DMS114 treated with DMSO at 0.1 percent for 48 hours (cell line): ENCODE measurements around the gene PXK.

Experiments used
- DNase-seq: peaks from one replicate; lab custom pipeline; 2025; ENCODE audit not compliant: unreplicated experiment; lab: John Stamatoyannopoulos, UW

The PXK gene

GRCh38 chr3:58346368-58346767 is 13.7 kb downstream of the PXK start:
- no peak for DNase-seq

- no peak for DNase-seq
Measured at GRCh38 chr3:58347984-58348383, 15.3 kb downstream of the PXK start.

- no peak for DNase-seq
Measured at GRCh38 chr3:58349792-58350626, 17.3 kb downstream of the PXK start.

DNA sequence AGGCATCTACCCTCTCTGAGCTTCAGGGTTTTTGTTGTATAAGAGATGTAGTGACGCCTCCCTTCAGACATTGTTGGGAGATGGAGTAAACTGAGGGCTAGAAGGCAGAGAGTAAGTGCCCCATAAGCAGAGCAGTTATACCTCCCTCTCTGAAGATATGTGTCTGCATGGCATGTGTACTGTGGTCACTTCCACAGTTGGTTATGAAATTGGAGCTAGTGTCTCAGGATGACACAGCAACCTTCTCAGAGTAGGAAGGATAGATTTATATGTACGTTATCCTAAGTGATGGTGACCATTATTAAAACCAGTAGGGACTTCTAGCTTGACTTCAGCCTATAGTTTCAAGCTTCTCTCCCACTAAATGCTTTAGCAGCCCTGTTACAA is 17.9 kb downstream of the PXK start:
- DNase-seq: no peak

DNA sequence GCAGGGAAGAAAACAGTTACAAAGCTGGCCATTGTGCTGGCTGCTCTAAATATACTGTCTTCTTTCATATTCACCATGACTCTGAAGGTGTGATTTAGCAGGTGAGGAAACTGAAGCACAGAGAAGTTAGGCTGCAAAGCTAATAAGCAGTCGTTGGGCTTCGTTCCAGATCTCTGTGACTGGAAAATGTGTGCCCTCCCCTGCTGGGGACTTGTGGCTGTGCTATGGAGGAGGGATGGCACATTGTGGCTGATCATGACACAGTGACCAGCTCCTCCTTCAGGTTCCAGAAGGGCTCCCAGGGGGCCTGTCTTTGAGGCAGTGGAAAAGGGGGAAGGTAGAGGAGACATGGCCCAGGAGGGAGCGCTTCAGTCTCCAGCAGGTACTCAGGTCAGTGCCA is 19.2 kb downstream of the PXK start:
- DNase-seq: no peak

GRCh38 chr3:58352626-58353025 is 19.9 kb downstream of the PXK start:
- no peak for DNase-seq

DNA sequence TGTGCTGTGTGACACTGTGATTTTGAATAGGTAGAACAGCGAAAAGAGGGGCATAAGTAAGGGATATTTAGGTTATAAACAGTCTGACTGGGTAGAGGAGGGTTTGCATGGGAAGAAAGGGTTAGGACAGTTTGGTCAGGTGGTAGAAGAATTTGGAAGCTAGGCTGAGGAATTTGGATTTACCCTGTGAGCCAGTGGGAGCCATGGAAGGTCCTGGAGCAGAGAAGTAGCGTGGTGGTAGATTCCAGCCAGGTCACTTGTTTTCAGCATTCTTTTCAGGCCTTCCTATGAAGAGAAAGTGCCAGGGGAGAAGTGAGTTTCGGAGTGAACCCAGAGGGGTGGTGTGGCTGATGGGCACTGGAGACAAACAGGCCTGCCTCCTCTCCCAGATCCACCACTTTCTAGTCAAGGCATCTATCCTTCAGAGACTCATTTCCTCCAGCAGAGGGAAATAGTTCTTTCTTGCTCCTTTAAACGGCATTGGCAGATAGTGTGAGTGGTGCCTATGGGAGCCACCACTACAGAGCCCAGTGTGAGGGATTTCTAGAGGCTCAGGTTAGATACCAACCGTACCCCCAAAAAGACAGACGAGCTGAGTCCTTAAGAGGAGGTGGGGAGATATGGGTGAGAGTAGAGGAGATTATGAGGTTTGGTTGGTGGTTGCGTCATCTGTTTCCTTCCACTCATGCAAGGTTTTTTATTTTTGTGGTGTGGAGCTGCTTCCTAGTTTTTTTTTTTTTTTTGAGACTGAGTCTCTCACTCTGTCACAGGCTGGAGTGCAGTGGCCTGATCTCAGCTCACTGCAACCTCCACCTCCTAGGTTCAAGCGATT is 21.2 kb downstream of the PXK start:
- no peak for DNase-seq

GRCh38 chr3:58355179-58355578 is 22.5 kb downstream of the PXK start:
- no peak for DNase-seq

DNA sequence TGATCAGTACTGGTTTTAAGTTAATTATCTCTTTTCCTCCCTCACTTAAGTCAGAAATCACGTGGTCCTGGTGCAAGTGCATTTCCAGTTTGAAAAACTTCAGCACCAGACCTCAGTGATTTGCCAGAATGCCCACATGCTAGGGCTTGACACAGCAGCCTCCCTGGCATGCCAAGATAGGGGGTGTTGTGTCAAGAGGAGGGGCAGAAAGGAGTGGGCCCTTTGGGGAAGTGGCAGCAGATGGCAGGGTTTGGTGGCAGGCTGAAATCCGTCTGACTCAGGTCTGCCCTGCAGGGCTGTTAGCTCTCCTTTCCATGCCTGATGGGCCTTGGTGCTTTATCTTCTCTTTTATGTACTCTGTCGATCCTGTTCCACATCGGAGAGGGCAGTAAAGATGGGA is 23.4 kb downstream of the PXK start:
- DNase-seq: no peak

- DNase-seq: no peak
Measured at GRCh38 chr3:58357402-58357801, 24.7 kb downstream of the PXK start.

- DNase-seq: no peak
Measured at GRCh38 chr3:58358092-58358491, 25.4 kb downstream of the PXK start.

- DNase-seq: no peak
Measured at GRCh38 chr3:58358808-58359207, 26.1 kb downstream of the PXK start.

DNA sequence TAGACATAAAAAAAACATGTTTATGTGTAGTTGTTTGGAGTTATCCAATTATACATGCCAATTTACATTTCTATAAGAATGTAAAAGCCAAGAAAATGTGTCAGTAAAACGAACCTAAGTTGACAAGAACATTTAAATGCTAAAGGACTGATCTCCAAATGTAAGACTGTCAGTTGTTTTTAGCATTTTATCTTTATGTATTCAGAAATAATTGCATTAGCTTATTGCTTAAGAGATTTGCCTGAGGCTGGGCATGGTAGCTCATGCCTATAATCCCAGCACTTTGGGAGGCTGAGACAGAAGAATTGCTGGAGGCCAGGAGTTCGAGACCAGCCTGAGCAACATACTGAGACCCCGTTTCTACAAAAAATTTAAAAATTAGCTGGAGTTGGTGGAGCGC is 26.9 kb downstream of the PXK start:
- DNase-seq: no peak

- DNase-seq: no peak
Measured at GRCh38 chr3:58361866-58362265, 29.2 kb downstream of the PXK start.

DNA sequence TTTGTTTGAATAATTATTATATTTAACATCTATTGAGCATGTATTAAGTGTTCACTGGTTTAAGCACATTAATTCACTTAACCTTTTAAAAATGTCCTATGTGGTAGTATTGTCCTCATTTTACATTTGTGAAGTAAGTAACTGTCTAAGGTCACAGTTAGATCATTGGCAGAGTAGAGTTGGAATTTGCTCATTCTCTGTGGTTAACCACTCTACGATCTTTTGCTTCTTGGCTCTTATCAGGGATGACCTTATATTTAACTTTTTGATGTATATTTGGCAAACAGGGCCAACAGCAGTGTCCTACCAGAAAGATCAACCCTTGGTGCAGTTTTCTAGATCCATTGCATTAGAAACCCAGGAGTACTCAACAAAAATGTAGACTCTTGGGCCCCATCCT is 34.0 kb downstream of the PXK start:
- DNase-seq: no peak

DNA sequence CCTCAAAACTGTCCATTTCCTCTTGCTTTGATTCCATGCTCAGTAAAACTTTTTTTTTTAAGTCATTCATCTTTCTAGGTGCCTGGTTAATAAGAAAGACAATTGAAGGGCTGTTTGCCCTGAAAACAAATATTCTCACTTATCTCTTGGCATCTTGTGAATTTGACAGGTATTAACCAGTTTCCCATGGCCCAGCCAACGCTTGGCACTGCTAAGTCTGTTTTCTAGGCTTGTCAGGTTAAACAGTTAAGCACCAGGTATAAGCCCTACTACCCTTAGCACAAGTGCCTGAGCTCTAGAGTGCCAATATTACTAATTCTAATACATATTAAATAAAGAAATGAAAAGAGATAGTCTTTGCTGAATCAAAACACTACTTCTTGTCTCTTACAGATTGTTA is 36.3 kb downstream of the PXK start:
- no peak for DNase-seq

DNA sequence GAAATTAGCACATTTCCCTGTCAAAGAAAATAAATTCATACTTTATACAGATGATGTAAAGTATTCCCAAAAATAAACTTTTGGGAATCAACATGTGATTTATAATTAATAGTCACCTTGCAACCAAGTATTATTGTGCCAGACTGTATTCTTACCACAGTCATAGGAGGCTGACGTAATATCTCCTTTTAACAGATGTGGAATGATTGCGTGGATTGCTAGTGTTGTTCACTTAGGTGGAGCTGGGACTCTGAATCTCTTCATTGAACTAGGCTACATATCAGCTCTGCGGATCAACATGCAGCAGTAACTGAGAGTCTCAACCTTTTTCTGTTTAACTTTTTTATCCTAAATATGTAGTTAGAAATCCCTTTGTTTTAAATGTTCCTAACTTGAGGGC is 37.2 kb downstream of the PXK start:
- DNase-seq: no peak

DNA sequence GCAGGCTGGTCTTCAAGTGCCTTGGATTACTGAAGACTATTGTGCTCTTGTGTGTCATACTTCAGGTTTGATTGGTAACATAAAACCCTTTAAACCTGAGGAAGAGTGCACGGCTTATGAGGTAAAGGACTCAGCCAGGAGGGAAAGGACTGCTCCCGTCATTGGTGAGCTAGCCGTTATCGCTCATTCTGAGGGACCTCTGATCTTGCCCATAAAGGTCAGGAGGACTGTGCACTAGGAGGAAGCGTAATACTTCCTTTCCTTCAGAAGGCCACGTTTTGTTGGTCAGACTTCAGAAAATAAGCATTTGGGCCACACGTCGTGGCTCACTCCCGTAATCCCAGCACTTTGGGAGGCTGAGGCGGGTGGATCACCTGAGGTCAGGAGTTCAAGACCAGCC is 37.7 kb downstream of the PXK start:
- DNase-seq: no peak

GRCh38 chr3:58371754-58372153 is 39.1 kb downstream of the PXK start:
- DNase-seq: no peak

- no peak for DNase-seq
Measured at GRCh38 chr3:58375254-58375653, 42.6 kb downstream of the PXK start.

DNA sequence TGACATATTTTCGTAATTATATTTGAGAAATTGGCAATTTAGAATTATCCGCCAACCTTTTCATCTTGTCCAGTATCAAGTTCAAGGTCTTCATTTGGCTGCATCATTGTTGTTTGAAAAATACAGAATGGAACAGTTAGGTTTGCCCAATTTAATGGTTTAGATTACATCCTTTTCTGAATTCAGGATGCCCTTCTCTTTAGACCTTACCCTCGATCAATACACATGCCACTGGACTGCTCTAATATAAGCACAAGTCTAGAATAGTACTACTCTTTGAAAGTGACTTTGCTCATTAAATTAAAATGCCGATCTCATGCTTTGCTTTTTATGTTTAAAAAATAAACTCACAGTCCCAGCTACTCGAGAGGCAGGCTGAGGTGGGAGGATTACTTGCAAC is 44.5 kb downstream of the PXK start:
- no peak for DNase-seq

- DNase-seq: no peak
Measured at GRCh38 chr3:58377750-58378149, 45.1 kb downstream of the PXK start.
